Mesothelial cell of epicardium (in vitro differentiated cells): Measurements from ENCODE around the gene PIGT. TPM values are rescaled to one million over a fixed set of nuclear protein-coding genes. Genes with fewer than 3 reads are reported as not detected.

ENCODE experiments used
- DNase-seq, 2 experiments: peaks; one replicate each; pipeline ENCODE4 v3.0.0; 2021; ENCODE audit warnings: low spot score in 2 of 2; ENCODE audit not compliant: unreplicated experiment in 2 of 2
- H3K27ac Mint-ChIP-seq: 2 replicates; pipeline ENCODE4 v1.8.0; 2021; ENCODE audit warnings: mixed read lengths
- H3K27me3 Mint-ChIP-seq: 2 replicates; pipeline ENCODE4 v1.8.0; 2021; ENCODE audit warnings: low read depth, mixed read lengths
- H3K36me3 Mint-ChIP-seq: 2 replicates; pipeline ENCODE4 v1.8.0; 2021; ENCODE audit warnings: mixed read lengths
- H3K4me1 Mint-ChIP-seq: 2 replicates; pipeline ENCODE4 v1.8.0; 2021; ENCODE audit warnings: mixed read lengths
- H3K4me3 Mint-ChIP-seq: 2 replicates; pipeline ENCODE4 v1.8.0; 2021; ENCODE audit warnings: mild to moderate bottlenecking, moderate library complexity, mixed read lengths
- H3K9me3 Mint-ChIP-seq: 2 replicates; pipeline ENCODE4 v1.8.0; 2021; ENCODE audit warnings: mixed read lengths
- CTCF ChIP-seq: fragments of 200-600 bp; sonication (generic); IDR thresholded peaks from one replicate; pipeline ENCODE4 v1.5.0; 2021; ENCODE audit warnings: antibody characterized with exemption; ENCODE audit not compliant: unreplicated experiment
- total RNA-seq: library from RNA; stranded (reverse); gene quantifications from 3 replicates; pipeline ENCODE4 v1.2.1, GENCODE V29; 2021

Gene PIGT
- total RNA-seq, 1 donor from 2014 or later: 71.5 TPM

GRCh38 chr20:45392733-45393132 lies 23.2 kb upstream of the PIGT start:
- TF ChIP-seq CTCF: no peak
- no peak for DNase-seq
- Mint-ChIP-seq H3K36me3 (no peaks in the 10 kb centered on the region), H3K4me1 (no peaks in the 10 kb centered on the region), H3K27me3 (no peaks in the 10 kb centered on the region), H3K4me3 (no peak overlapping the region), H3K27ac (no peak overlapping the region), H3K9me3 (peaks cover 8% of the 10 kb centered on the region)

DNA sequence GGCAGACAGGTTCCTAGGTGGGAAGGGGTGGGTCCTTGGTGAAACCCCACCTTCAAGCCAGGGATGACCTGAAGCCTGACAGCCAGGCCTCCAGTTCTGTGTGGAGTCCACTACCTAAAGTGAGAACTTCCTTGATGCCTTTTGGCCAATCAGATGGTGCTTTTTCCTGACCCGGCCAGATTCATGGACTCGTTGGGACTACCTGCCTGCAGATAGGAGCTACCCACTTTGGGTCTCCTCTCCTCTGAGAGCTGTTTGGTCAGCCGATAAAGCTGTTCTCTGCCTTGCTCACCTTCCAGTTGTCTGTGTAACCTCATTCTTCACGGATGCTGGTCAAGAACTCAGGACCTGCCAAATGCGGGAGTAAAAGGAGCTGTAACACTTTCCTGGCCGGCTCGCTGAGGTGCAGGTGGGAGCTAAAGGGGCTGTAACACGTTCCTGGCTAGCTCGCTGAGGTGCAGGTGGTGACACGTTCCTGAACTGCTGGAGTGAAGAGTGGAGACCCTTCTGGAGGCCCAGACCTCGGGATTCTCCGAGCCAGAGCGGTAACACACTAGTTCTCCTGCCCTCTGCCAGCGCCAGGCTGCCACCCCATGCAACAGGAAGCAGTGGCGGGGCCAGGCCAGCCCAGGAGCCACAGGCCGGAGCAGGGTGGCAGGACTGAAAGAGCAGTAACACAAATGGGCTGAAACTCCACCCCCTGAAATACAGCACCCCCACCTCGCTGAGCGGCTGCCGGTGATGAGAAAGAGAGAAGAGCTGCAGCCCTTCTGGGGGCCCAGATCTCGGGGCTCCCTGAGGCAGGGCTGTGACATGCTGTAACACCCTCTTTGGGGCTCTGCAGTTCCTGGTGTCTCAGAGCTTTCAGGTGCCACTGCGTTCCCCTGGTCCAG lies 21.5 kb upstream of the PIGT start:
- Mint-ChIP-seq H3K9me3 (peaks cover 15% of the 10 kb centered on the region), H3K27me3 (no peaks in the 10 kb centered on the region), H3K4me3 (no peak overlapping the region), H3K27ac (no peak overlapping the region), H3K4me1 (no peaks in the 10 kb centered on the region), H3K36me3 (peaks cover 4% of the 10 kb centered on the region)
- DNase-seq: no peak
- TF ChIP-seq CTCF: no peak

DNA sequence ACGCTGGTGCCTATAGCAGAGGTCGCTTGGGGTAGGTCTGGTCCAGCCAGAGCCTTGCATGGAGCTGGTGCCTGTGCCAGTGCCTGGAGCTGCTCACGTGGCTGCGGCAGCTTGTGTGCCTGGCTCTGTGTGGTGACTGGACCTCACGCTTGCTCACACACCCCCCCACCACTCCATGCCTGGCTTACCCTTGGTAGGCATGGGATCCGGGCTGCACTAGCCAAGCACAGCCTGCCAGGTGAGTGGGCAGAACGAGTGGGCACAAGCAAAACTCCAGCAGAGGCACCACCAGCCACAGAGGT lies 20.9 kb upstream of the PIGT start:
- H3K9me3 Mint-ChIP-seq: peaks cover 21% of the 10 kb centered on the region

GRCh38 chr20:45399018-45399417 lies 16.9 kb upstream of the PIGT start:
- no peak for TF ChIP-seq CTCF
- Mint-ChIP-seq H3K4me1 (no peaks in the 10 kb centered on the region), H3K4me3 (no peak overlapping the region), H3K36me3 (peaks cover 22% of the 10 kb centered on the region), H3K27ac (no peak overlapping the region), H3K9me3 (peaks cover 34% of the 10 kb centered on the region), H3K27me3 (peaks cover 8% of the 10 kb centered on the region)
- no peak for DNase-seq

More for the DNA sequence above, 20.9 kb upstream of the PIGT start:
- Mint-ChIP-seq H3K4me3 (no peak overlapping the region), H3K27me3 (no peaks in the 10 kb centered on the region), H3K27ac (no peak overlapping the region), H3K36me3 (peaks cover 10% of the 10 kb centered on the region), H3K4me1 (no peaks in the 10 kb centered on the region)
- TF ChIP-seq CTCF: no peak
- no peak for DNase-seq

GRCh38 chr20:45400346-45401031 lies 15.5 kb upstream of the PIGT start:
- Mint-ChIP-seq H3K27me3 (peaks cover 22% of the 10 kb centered on the region), H3K27ac (no peak overlapping the region), H3K9me3 (peaks cover 34% of the 10 kb centered on the region), H3K4me3 (no peak overlapping the region), H3K4me1 (peaks cover 2% of the 10 kb centered on the region), H3K36me3 (peaks cover 22% of the 10 kb centered on the region)
- no peak for DNase-seq
- no peak for TF ChIP-seq CTCF
